ENCODE measurements around the gene NHERF1. TPM values are rescaled to one million over a fixed set of nuclear protein-coding genes. Genes with fewer than 3 reads are reported as not detected.

Gene NHERF1
- total and polyA plus RNA-seq, 2 donors (not counting 1 experiment from before 2014, with no cell fraction given), result 56.2 to 81.8 TPM

DNA sequence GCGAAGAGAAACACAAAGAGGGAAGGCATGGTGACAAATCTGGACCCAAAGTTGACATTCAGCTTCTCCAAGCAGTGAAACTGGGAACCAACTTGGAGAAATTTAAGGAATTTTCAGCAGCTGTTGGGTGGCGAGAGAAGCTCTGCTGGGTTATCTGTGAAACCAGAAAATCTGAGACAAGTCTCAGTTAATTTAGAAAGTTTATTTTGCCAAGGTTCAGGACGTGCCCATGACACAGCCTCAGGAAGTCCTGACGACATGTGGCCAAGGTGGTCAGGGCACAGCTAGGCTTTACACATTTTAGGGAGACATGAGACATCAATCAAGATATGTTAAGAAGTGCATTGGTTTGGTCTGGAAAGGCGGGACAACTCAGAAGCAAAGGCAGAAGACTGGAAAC is 24.5 kb upstream of the NHERF1 start:
- no peak for ATAC-seq (ENCODE audit: low read depth)
- Mint-ChIP-seq H3K27me3 (peaks cover 6% of the 10 kb centered on the region), H3K9me3 (ENCODE audit: insufficient read depth) (no peaks in the 10 kb centered on the region), H3K4me1 (no peaks in the 10 kb centered on the region), H3K4me3 (no peak overlapping the region), H3K27ac (no peak overlapping the region)
- Histone ChIP-seq H3K4me1 (ENCODE audit: control insufficient read depth in 2 of 2, insufficient read depth in 2 of 2, low read length in 2 of 2) (peaks cover 0 to 8% of the 10 kb centered on the region in 2 donors), H3K36me3 (replicated peaks in 1 of 2; ENCODE audit: control extremely low read depth in 1 of 2, control insufficient read depth in 1 of 2, extremely low read depth in 1 of 2, insufficient read depth in 2 of 2, low read length in 1 of 2) (no peaks in the 10 kb centered on the region), H3K4me2 (replicated peaks; ENCODE audit: low read depth, low read length, poor library complexity, severe bottlenecking) (no peak overlapping the region), H3K79me2 (ENCODE audit: control insufficient read depth, insufficient read depth, low read length) (no peaks in the 10 kb centered on the region), H4K20me1 (ENCODE audit: control insufficient read depth, insufficient read depth, low read length, poor library complexity, severe bottlenecking) (no peaks in the 10 kb centered on the region), H2AFZ (ENCODE audit: insufficient read depth, low read depth, low read length, poor library complexity, severe bottlenecking) (no peak overlapping the region), H3K27ac (ENCODE audit: low read length in 2 of 2) (no peak overlapping the region), H3K9ac (ENCODE audit: low read length) (no peak overlapping the region), H3K9me3 (ENCODE audit: control extremely low read depth in 1 of 3, control insufficient read depth in 2 of 3, insufficient read depth in 1 of 3, low read length in 2 of 3) (no peaks in the 10 kb centered on the region), H3K27me3 (replicated peaks in 1 of 4; ENCODE audit: control extremely low read depth in 1 of 4, control insufficient read depth in 3 of 4, insufficient read depth in 4 of 4, low read length in 3 of 4) (peaks cover 0 to 4% (median 0%) of the 10 kb centered on the region in 4 experiments), H3K4me3 (ENCODE audit: control extremely low read depth in 1 of 5, extremely low read depth in 1 of 5, insufficient read depth in 1 of 5, low read depth in 2 of 5, low read length in 4 of 5) (no peak overlapping the region)
- WGBS (ENCODE audit: insufficient coverage), result 72% methylated on average over 5 of the region's 5 CpGs
- CTCF ChIA-PET, result interaction anchor here (0.9 to 3.8 kb wide), 3 partner anchors 13 to 67 kb away, joined by 3 to 25 read pairs (median 8); partner anchors contain the start of gene RAB37
- POLR2A ChIA-PET, result interaction anchor here (0.6 kb wide), 1 partner anchor 15 kb away, joined by 3 read pairs; no protein-coding TSS in a partner anchor
- intact Hi-C loops (cut with micrococcal nuclease), result no loop called here
- no peak for DNase-seq
- TF ChIP-seq EZH2 (IDR thresholded peaks at IDR 0.05; ENCODE audit: borderline replicate concordance, insufficient read depth, low read depth, low read length, poor library complexity, severe bottlenecking), result no peak
- TF ChIP-seq, protein P1, sequence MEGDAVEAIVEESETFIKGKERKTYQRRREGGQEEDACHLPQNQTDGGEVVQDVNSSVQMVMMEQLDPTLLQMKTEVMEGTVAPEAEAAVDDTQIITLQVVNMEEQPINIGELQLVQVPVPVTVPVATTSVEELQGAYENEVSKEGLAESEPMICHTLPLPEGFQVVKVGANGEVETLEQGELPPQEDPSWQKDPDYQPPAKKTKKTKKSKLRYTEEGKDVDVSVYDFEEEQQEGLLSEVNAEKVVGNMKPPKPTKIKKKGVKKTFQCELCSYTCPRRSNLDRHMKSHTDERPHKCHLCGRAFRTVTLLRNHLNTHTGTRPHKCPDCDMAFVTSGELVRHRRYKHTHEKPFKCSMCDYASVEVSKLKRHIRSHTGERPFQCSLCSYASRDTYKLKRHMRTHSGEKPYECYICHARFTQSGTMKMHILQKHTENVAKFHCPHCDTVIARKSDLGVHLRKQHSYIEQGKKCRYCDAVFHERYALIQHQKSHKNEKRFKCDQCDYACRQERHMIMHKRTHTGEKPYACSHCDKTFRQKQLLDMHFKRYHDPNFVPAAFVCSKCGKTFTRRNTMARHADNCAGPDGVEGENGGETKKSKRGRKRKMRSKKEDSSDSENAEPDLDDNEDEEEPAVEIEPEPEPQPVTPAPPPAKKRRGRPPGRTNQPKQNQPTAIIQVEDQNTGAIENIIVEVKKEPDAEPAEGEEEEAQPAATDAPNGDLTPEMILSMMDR (IDR thresholded peaks at IDR 0.05), result no peak

DNA sequence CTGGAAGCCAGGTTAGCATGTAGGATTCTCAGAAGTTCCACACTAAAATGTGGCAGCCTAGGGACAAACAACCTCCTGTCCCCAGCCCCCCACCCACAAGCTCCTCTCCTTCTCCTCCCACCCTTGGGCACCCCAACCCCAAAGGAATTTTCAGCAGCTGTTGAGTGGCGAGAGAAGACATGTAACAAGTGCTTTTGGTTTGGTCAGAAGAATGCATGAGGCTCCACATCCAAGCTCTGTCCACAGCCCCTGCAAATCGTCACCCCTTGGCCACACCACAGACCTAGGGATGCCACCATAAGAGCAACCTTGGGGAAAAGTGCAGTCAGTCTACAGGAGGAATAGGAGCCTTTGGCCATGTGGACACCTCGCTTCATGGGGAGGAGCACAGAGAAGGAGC is 23.3 kb upstream of the NHERF1 start:
- Mint-ChIP-seq H3K4me1 (peaks cover 2% of the 10 kb centered on the region), H3K27me3 (peaks cover 6% of the 10 kb centered on the region), H3K4me3 (no peak overlapping the region), H3K9me3 (ENCODE audit: insufficient read depth) (no peaks in the 10 kb centered on the region), H3K27ac (no peak overlapping the region)
- ChIA-PET CTCF (interaction anchor here (0.9 to 3.8 kb wide), 3 partner anchors 12 to 68 kb away, joined by 3 to 25 read pairs (median 8); partner anchors contain the start of gene RAB37), POLR2A (no interaction called here)
- H3K9ac ChIP-seq (ENCODE audit: low read length), result no peak overlapping the region
- H3K27me3 ChIP-seq (replicated peaks in 1 of 4; ENCODE audit: control extremely low read depth in 1 of 4, control insufficient read depth in 3 of 4, insufficient read depth in 4 of 4, low read length in 3 of 4), result peaks cover 0 to under 1% (median 0%) of the 10 kb centered on the region in 4 experiments
- no peak overlapping the region for H2AFZ ChIP-seq (ENCODE audit: insufficient read depth, low read depth, low read length, poor library complexity, severe bottlenecking)
- no peak for DNase-seq
- H4K20me1 ChIP-seq (ENCODE audit: control insufficient read depth, insufficient read depth, low read length, poor library complexity, severe bottlenecking), result no peaks in the 10 kb centered on the region
- H3K9me3 ChIP-seq (ENCODE audit: control extremely low read depth in 1 of 3, control insufficient read depth in 2 of 3, insufficient read depth in 1 of 3, low read length in 2 of 3), result no peaks in the 10 kb centered on the region
- H3K27ac ChIP-seq (ENCODE audit: low read length in 2 of 2), result no peak overlapping the region
- intact Hi-C loops (cut with micrococcal nuclease), result no loop called here
- no peaks in the 10 kb centered on the region for H3K36me3 ChIP-seq (replicated peaks in 1 of 2; ENCODE audit: control extremely low read depth in 1 of 2, control insufficient read depth in 1 of 2, extremely low read depth in 1 of 2, insufficient read depth in 2 of 2, low read length in 1 of 2)
- ATAC-seq (ENCODE audit: low read depth), result no peak
- no peak overlapping the region for H3K4me2 ChIP-seq (replicated peaks; ENCODE audit: low read depth, low read length, poor library complexity, severe bottlenecking)
- TF ChIP-seq EZH2 (IDR thresholded peaks at IDR 0.05; ENCODE audit: borderline replicate concordance, insufficient read depth, low read depth, low read length, poor library complexity, severe bottlenecking), result no peak
- TF ChIP-seq, protein P1 (IDR thresholded peaks at IDR 0.05), result no peak
- H3K79me2 ChIP-seq (ENCODE audit: control insufficient read depth, insufficient read depth, low read length), result no peaks in the 10 kb centered on the region
- no peak overlapping the region for H3K4me3 ChIP-seq (ENCODE audit: control extremely low read depth in 1 of 5, extremely low read depth in 1 of 5, insufficient read depth in 1 of 5, low read depth in 2 of 5, low read length in 4 of 5)
- peaks cover under 1 to 12% of the 10 kb centered on the region in 2 donors for H3K4me1 ChIP-seq (ENCODE audit: control insufficient read depth in 2 of 2, insufficient read depth in 2 of 2, low read length in 2 of 2)
- WGBS (ENCODE audit: insufficient coverage), result 100% methylated on average over 1 of the region's 3 CpGs
